Embryonic facial prominence (tissue), 1 donor: ENCODE measurements around the gene AFAP1L1.

Experiments
- DNase-seq: peaks from one replicate; pipeline ENCODE4 v3.0.0-alpha.2; 2016; ENCODE audit errors: extremely low spot score

Gene AFAP1L1

GRCh38 chr5:149349382-149349781, 77.7 kb downstream of the AFAP1L1 start:
- DNase-seq: no peak

GRCh38 chr5:149352169-149352568, 80.5 kb downstream of the AFAP1L1 start:
- no peak for DNase-seq

GRCh38 chr5:149353911-149354310, 82.3 kb downstream of the AFAP1L1 start:
- DNase-seq: no peak

GRCh38 chr5:149355688-149356087, 84.0 kb downstream of the AFAP1L1 start:
- DNase-seq: no peak

GRCh38 chr5:149356391-149356790, 84.7 kb downstream of the AFAP1L1 start:
- DNase-seq: no peak

- peak; percentile 86 for DNase-seq
These were observed 86.0 kb downstream of the AFAP1L1 start, which contains the start of gene PCYOX1L for GRCh38 chr5:149357370-149358293. PCYOX1L (plus strand) TSS chr5:149358046; CDS start chr5:149358069, 23 bp downstream.

- no peak for DNase-seq
These were observed 86.6 kb downstream of the AFAP1L1 start for GRCh38 chr5:149358294-149358651.

- no peak for DNase-seq
These were observed 87.3 kb downstream of the AFAP1L1 start for GRCh38 chr5:149358868-149359495.

- DNase-seq: no peak
These were observed 88.6 kb downstream of the AFAP1L1 start for GRCh38 chr5:149360272-149360671.

- DNase-seq: no peak
These were observed 90.9 kb downstream of the AFAP1L1 start for GRCh38 chr5:149362541-149362940.

GRCh38 chr5:149363358-149363757, 91.7 kb downstream of the AFAP1L1 start:
- no peak for DNase-seq

- DNase-seq: no peak
These were observed 92.3 kb downstream of the AFAP1L1 start for GRCh38 chr5:149363936-149364335.

GRCh38 chr5:149364719-149365118, 93.1 kb downstream of the AFAP1L1 start:
- DNase-seq: no peak

- DNase-seq: no peak
These were observed 93.8 kb downstream of the AFAP1L1 start for GRCh38 chr5:149365418-149365817.

- DNase-seq: no peak
These were observed 94.6 kb downstream of the AFAP1L1 start for GRCh38 chr5:149366169-149366729.

- no peak for DNase-seq
These were observed 95.8 kb downstream of the AFAP1L1 start for GRCh38 chr5:149367249-149367971.

- DNase-seq: no peak
These were observed 96.5 kb downstream of the AFAP1L1 start for GRCh38 chr5:149367972-149368645.

- DNase-seq: no peak
These were observed 99.2 kb downstream of the AFAP1L1 start for GRCh38 chr5:149370878-149371277.

GRCh38 chr5:149371296-149371962, 99.8 kb downstream of the AFAP1L1 start:
- no peak for DNase-seq

GRCh38 chr5:149372076-149372795, 100.6 kb downstream of the AFAP1L1 start:
- DNase-seq: no peak
